Measurements from ENCODE around the gene PKN1. TPM values are rescaled to one million over a fixed set of nuclear protein-coding genes. Genes with fewer than 3 reads are reported as not detected.
A peak's percentile ranks its signal among the peaks of the same experiment; 100 is the strongest.
"Not testable (repeated sequence)": the region's sequence is repeated elsewhere in the genome, so short reads cannot be mapped to it uniquely, and the experiment has no call there.

Gene PKN1
- total RNA-seq, 1 donor, result 167 TPM

- Histone ChIP-seq H3K9me3 (ENCODE audit: low read depth, low read length) (no peaks in the 10 kb centered on the region), H3K4me2 (ENCODE audit: insufficient read depth, low read length) (peak overlapping the region; percentile 88), H3K79me2 (ENCODE audit: insufficient read depth, low read length) (peaks cover 36% of the 10 kb centered on the region), H3K4me3 (ENCODE audit: insufficient read depth, low read length) (peak overlapping the region; percentile 95), H3K27me3 (ENCODE audit: insufficient read depth, low read length) (no peaks in the 10 kb centered on the region), H3K4me1 (ENCODE audit: insufficient read depth, low read length) (peaks cover 27% of the 10 kb centered on the region), H2AFZ (ENCODE audit: low read length) (peak overlapping the region; percentile 71), H3K27ac (ENCODE audit: low read depth, low read length) (no peak overlapping the region), H4K20me1 (ENCODE audit: insufficient read depth, low read length) (peaks cover 17% of the 10 kb centered on the region), H3K36me3 (ENCODE audit: insufficient read depth, low read length) (peaks cover 12% of the 10 kb centered on the region)
- DNase-seq (ENCODE audit: insufficient read length, low spot score, missing footprints), result peak; percentile 15
- TF ChIP-seq CTCF (IDR thresholded peaks at IDR 0.05; ENCODE audit: extremely low read depth, low read depth, low read length), result no peak
These were observed 63.7 kb downstream of the PKN1 start for GRCh38 chr19:14496834-14497227.

GRCh38 chr19:14497228-14497921, 64.3 kb downstream of the PKN1 start:
- Histone ChIP-seq H3K79me2 (ENCODE audit: insufficient read depth, low read length) (peaks cover 32% of the 10 kb centered on the region), H3K27ac (ENCODE audit: low read depth, low read length) (no peak overlapping the region), H3K27me3 (ENCODE audit: insufficient read depth, low read length) (no peaks in the 10 kb centered on the region), H3K36me3 (ENCODE audit: insufficient read depth, low read length) (peaks cover 8% of the 10 kb centered on the region), H2AFZ (ENCODE audit: low read length) (peak overlapping the region; percentile 71), H3K4me2 (ENCODE audit: insufficient read depth, low read length) (peak overlapping the region; percentile 88), H3K9me3 (ENCODE audit: low read depth, low read length) (no peaks in the 10 kb centered on the region), H3K4me1 (ENCODE audit: insufficient read depth, low read length) (peaks cover 29% of the 10 kb centered on the region), H4K20me1 (ENCODE audit: insufficient read depth, low read length) (peaks cover 17% of the 10 kb centered on the region), H3K4me3 (ENCODE audit: insufficient read depth, low read length) (no peak overlapping the region)
- peak; percentile 87 for DNase-seq (ENCODE audit: insufficient read length, low spot score, missing footprints)
- TF ChIP-seq CTCF (IDR thresholded peaks at IDR 0.05; ENCODE audit: extremely low read depth, low read depth, low read length), result no peak

- Histone ChIP-seq H3K27me3 (ENCODE audit: insufficient read depth, low read length) (no peaks in the 10 kb centered on the region), H3K4me1 (ENCODE audit: insufficient read depth, low read length) (peaks cover 28% of the 10 kb centered on the region), H4K20me1 (ENCODE audit: insufficient read depth, low read length) (no peaks in the 10 kb centered on the region), H3K79me2 (ENCODE audit: insufficient read depth, low read length) (no peaks in the 10 kb centered on the region), H3K4me3 (ENCODE audit: insufficient read depth, low read length) (no peak overlapping the region), H3K27ac (ENCODE audit: low read depth, low read length) (no peak overlapping the region), H3K9me3 (ENCODE audit: low read depth, low read length) (no peaks in the 10 kb centered on the region), H2AFZ (ENCODE audit: low read length) (no peak overlapping the region), H3K4me2 (ENCODE audit: insufficient read depth, low read length) (no peak overlapping the region), H3K36me3 (ENCODE audit: insufficient read depth, low read length) (no peaks in the 10 kb centered on the region)
- DNase-seq (ENCODE audit: insufficient read length, low spot score, missing footprints), result peak; percentile 62
- no peak for TF ChIP-seq CTCF (IDR thresholded peaks at IDR 0.05; ENCODE audit: extremely low read depth, low read depth, low read length)
These were observed 69.4 kb downstream of the PKN1 start for GRCh38 chr19:14502334-14503092.

- Histone ChIP-seq H3K9me3 (ENCODE audit: low read depth, low read length) (no peaks in the 10 kb centered on the region), H3K4me2 (ENCODE audit: insufficient read depth, low read length) (no peak overlapping the region), H3K4me1 (ENCODE audit: insufficient read depth, low read length) (peaks cover 33% of the 10 kb centered on the region), H2AFZ (ENCODE audit: low read length) (no peak overlapping the region), H4K20me1 (ENCODE audit: insufficient read depth, low read length) (no peaks in the 10 kb centered on the region), H3K27ac (ENCODE audit: low read depth, low read length) (no peak overlapping the region), H3K27me3 (ENCODE audit: insufficient read depth, low read length) (no peaks in the 10 kb centered on the region), H3K4me3 (ENCODE audit: insufficient read depth, low read length) (no peak overlapping the region), H3K79me2 (ENCODE audit: insufficient read depth, low read length) (no peaks in the 10 kb centered on the region), H3K36me3 (ENCODE audit: insufficient read depth, low read length) (no peaks in the 10 kb centered on the region)
- DNase-seq (ENCODE audit: insufficient read length, low spot score, missing footprints), result no peak
- no peak for TF ChIP-seq CTCF (IDR thresholded peaks at IDR 0.05; ENCODE audit: extremely low read depth, low read depth, low read length)
These were observed 70.2 kb downstream of the PKN1 start for GRCh38 chr19:14503285-14503684.

GRCh38 chr19:14504575-14504974, 71.5 kb downstream of the PKN1 start:
- H3K27me3 ChIP-seq (ENCODE audit: insufficient read depth, low read length); H2AFZ ChIP-seq (ENCODE audit: low read length); H3K79me2 ChIP-seq (ENCODE audit: insufficient read depth, low read length); H3K4me3 ChIP-seq (ENCODE audit: insufficient read depth, low read length); H3K27ac ChIP-seq (ENCODE audit: low read depth, low read length); H3K9me3 ChIP-seq (ENCODE audit: low read depth, low read length); H3K36me3 ChIP-seq (ENCODE audit: insufficient read depth, low read length); H3K4me2 ChIP-seq (ENCODE audit: insufficient read depth, low read length); H4K20me1 ChIP-seq (ENCODE audit: insufficient read depth, low read length); DNase-seq (ENCODE audit: insufficient read length, low spot score, missing footprints): not testable (repeated sequence)
- H3K4me1 ChIP-seq (ENCODE audit: insufficient read depth, low read length), result peaks cover 33% of the 10 kb centered on the region

Measured in osteoblast (primary cell).